Colonic mucosa (tissue), 4 donors: ENCODE measurements around the gene SNX5. TPM values are rescaled to one million over a fixed set of nuclear protein-coding genes. Genes with fewer than 3 reads are reported as not detected.

ENCODE experiments used
- DNase-seq: peaks from one replicate; pipeline ENCODE4 v3.0.0-alpha.2; 2020
- H3K27ac ChIP-seq: fragments of 200-600 bp; one replicate; pipeline ENCODE4 v1.8.0; 2021
- H3K27me3 ChIP-seq: fragments of 200-600 bp; one replicate; pipeline ENCODE4 v1.8.0; 2021
- H3K36me3 ChIP-seq: fragments of 200-600 bp; one replicate; pipeline ENCODE4 v1.8.0; 2021
- H3K4me1 ChIP-seq: fragments of 200-600 bp; one replicate; pipeline ENCODE4 v1.8.0; 2021; ENCODE audit warnings: mild to moderate bottlenecking
- H3K4me3 ChIP-seq: fragments of 200-600 bp; one replicate; pipeline ENCODE4 v1.8.0; 2021
- H3K9ac ChIP-seq, 2 donors: one replicate each; pipeline ENCODE4 v1.7.0; 2013; ENCODE audit warnings: control low read depth in 2 of 2, low read depth in 2 of 2, low read length in 2 of 2
- H3K9me3 ChIP-seq: fragments of 200-600 bp; one replicate; pipeline ENCODE4 v1.8.0; 2021
- intact Hi-C: fragments of 100-400 bp; cut with DNase I; formaldehyde crosslinking; loops from one replicate; pipeline ENCODE4 v1.14.1; 2022
- total RNA-seq, 2 donors: library from RNA; stranded (reverse); fragmentation: NEBNext Ultra II Directional in 1 of 2; extraction: Animal tissue kit (Norgen Biotek cat#: 25700) in 1 of 2; gene quantifications; one replicate each; pipeline ENCODE4 v1.2.1, GENCODE V29; 2021
- TF ChIP-seq, protein P1 (sequence below): fragments of 200-600 bp; IDR thresholded peaks from one replicate; pipeline ENCODE4 v1.8.0; 2022; ENCODE audit warnings: antibody characterized with exemption, mild to moderate bottlenecking
- donor health status: healthy.
- donor health status: DM: no; HTN: no; CAD: no.
- donor health status: DM: no; HTN: no; CAD: no.

SNX5 gene
- total RNA-seq, 2 donors from 2014 or later: 116 to 119 TPM

DNA sequence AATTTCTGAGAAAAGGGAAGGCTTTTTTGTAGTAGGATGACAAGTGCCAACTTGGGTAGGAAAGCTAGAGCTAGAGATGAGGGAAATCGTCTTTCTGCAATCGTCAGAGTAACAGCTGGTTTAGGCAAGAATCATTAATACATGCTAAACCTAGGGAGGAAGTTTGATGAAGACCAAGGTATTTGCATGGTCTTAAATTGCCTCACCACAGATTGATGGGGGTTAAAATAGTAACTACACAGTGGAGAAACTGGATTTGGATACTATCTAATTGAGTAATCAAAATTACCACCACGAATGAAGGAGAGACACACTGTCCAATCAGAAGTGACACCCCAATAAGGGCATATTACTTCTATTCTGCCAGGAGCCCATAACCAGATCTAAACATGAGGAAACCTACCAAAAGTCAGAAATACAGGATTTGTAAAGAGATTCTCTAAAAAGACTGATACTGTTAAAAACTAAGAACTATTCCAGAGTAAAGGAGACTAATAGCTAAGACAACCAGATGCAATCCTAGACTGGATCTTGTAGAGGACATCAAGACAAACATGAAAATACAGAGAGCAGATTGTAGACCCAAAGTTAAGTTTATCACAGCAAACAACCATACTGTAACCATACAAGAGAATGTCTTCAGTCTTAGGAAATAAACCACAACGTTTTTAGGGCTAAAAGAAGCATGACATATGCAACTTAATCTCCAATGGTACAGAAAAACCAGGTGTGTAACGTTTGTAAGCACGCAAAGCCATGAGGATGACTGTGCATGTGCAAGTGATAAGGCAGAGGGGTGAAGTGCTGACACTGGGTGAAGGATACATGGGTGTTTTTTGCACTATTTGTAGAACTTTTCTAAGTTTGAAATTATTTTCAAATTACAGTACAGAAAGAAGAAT lies 21.8 kb downstream of the SNX5 start:
- TF ChIP-seq, protein P1, sequence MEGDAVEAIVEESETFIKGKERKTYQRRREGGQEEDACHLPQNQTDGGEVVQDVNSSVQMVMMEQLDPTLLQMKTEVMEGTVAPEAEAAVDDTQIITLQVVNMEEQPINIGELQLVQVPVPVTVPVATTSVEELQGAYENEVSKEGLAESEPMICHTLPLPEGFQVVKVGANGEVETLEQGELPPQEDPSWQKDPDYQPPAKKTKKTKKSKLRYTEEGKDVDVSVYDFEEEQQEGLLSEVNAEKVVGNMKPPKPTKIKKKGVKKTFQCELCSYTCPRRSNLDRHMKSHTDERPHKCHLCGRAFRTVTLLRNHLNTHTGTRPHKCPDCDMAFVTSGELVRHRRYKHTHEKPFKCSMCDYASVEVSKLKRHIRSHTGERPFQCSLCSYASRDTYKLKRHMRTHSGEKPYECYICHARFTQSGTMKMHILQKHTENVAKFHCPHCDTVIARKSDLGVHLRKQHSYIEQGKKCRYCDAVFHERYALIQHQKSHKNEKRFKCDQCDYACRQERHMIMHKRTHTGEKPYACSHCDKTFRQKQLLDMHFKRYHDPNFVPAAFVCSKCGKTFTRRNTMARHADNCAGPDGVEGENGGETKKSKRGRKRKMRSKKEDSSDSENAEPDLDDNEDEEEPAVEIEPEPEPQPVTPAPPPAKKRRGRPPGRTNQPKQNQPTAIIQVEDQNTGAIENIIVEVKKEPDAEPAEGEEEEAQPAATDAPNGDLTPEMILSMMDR: no peak
- H3K27ac ChIP-seq: no peak overlapping the region

DNA sequence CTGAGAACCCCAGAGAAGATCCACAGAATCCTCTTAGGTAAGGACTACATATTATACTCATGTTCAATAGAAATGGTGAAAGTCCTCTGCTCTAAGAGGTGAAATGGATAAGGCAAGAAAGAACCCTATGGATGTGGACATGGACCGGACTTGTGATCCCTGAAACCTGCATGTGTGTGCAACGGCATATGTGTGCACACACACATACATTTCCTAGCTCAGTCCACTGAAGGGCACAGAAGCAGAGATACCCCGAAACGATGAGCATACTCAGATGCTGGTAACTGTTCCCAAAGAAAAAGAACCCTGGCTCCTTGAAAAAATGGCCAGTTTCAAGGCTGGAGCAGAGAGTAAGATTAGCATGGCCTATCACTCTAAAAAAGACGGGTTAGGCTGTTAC lies 22.6 kb downstream of the SNX5 start:
- H3K36me3 ChIP-seq: peaks cover 28% of the 10 kb centered on the region

More for the DNA sequence above, 21.8 kb downstream of the SNX5 start:
- Histone ChIP-seq H3K36me3 (peaks cover 35% of the 10 kb centered on the region), H3K9me3 (no peaks in the 10 kb centered on the region), H3K27me3 (no peaks in the 10 kb centered on the region), H3K4me3 (no peak overlapping the region), H3K4me1 (no peaks in the 10 kb centered on the region), H3K9ac (no peak overlapping the region)
- no peak for DNase-seq
- intact Hi-C loops: no loop called here

DNA sequence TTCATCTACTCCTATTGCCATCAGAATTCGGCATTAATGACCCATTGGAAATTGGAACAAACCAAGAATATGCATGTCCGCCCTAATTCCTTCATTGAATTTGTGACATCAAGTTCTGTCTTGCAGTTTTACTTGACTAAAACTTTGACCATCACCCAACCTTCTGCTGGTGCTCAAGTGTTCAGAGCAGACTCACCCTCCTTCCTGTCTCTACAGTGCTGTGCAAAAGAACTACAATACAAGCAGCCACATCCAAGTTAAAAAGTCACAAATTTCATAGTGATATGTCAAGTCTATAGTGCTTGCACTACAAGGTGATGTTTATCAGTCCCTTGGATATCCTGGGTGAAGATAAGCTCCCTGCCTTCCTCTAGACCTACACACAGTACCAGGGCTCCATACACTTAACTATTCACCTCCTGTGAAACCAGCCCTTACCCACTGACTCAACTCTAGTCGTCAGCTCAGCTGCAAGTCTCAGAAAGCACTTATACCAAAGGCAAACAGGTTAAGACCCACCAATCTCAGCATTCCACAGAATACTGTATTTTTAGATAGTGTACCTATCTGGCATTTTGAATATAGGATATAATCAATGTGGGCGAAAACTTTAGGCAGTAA lies 23.6 kb downstream of the SNX5 start:
- peaks cover 21% of the 10 kb centered on the region for H3K36me3 ChIP-seq

More for the DNA sequence above, 22.6 kb downstream of the SNX5 start:
- intact Hi-C loops: no loop called here
- Histone ChIP-seq H3K9me3 (no peaks in the 10 kb centered on the region), H3K27me3 (no peaks in the 10 kb centered on the region), H3K4me1 (no peaks in the 10 kb centered on the region), H3K9ac (no peak overlapping the region), H3K4me3 (no peak overlapping the region), H3K27ac (no peak overlapping the region)
- TF ChIP-seq, protein P1: no peak
- no peak for DNase-seq

DNA sequence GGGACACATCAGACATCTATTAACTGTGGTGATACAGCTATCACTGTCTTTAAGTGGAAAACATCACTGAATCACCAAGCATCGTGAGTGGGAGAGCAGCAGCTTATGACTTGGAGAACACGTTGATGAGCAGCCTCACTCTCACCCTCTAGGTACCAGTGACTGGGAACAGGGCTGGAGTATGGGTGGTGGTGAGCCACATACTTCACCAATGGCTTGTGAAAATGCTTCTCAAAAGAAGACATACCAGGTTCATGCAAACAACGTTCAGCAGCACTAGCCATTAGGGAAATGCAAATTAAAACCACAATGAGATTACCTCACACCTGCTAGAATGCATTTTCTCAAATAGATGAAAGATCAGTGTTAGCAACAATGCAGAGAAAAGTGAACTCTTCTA lies 25.3 kb downstream of the SNX5 start:
- Histone ChIP-seq H3K4me1 (no peaks in the 10 kb centered on the region), H3K9me3 (no peaks in the 10 kb centered on the region), H3K9ac (no peak overlapping the region), H3K4me3 (no peak overlapping the region), H3K27ac (no peak overlapping the region), H3K27me3 (no peaks in the 10 kb centered on the region), H3K36me3 (peaks cover 17% of the 10 kb centered on the region)
- no peak for DNase-seq
- intact Hi-C loops: no loop called here
- TF ChIP-seq, protein P1: no peak

More for the DNA sequence above, 23.6 kb downstream of the SNX5 start:
- no peak for DNase-seq
- intact Hi-C loops: no loop called here
- no peaks in the 10 kb centered on the region for H3K9me3 ChIP-seq
- H3K4me3 ChIP-seq: no peak overlapping the region
- H3K27ac ChIP-seq: no peak overlapping the region
- TF ChIP-seq, protein P1: no peak
- H3K4me1 ChIP-seq: no peaks in the 10 kb centered on the region
- H3K27me3 ChIP-seq: no peaks in the 10 kb centered on the region
- no peak overlapping the region for H3K9ac ChIP-seq

DNA sequence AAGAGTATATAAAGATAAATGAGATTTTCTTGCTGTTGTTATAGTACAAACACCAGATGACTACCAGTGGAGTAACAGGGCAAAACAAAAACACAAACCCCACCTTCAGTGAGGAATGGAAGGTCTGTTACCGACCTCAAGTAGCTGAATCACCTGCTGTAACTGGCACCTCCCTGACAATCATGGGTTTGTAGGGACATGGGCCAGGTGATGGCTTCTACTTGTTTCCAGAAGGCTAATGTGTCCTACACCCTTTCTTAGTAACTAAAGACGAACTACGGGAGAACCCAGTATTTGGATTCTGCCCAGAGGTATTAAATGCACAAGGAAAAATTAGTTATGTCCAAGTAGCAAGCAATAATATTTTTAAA lies 26.8 kb downstream of the SNX5 start:
- no peaks in the 10 kb centered on the region for H3K4me1 ChIP-seq

More for the DNA sequence above, 26.8 kb downstream of the SNX5 start:
- TF ChIP-seq, protein P1: no peak
- intact Hi-C loops: no loop called here
- peaks cover 15% of the 10 kb centered on the region for H3K36me3 ChIP-seq
- H3K9ac ChIP-seq: no peak overlapping the region
- no peaks in the 10 kb centered on the region for H3K27me3 ChIP-seq
- no peaks in the 10 kb centered on the region for H3K9me3 ChIP-seq
- DNase-seq: no peak
- no peak overlapping the region for H3K4me3 ChIP-seq
- no peak overlapping the region for H3K27ac ChIP-seq
